MV-4-11 (cell line): ENCODE results near the gene TSHZ2.

Experiments used
- DNase-seq: peaks from one replicate; lab custom pipeline; 2025; lab: John Stamatoyannopoulos, UW

Gene TSHZ2

DNA sequence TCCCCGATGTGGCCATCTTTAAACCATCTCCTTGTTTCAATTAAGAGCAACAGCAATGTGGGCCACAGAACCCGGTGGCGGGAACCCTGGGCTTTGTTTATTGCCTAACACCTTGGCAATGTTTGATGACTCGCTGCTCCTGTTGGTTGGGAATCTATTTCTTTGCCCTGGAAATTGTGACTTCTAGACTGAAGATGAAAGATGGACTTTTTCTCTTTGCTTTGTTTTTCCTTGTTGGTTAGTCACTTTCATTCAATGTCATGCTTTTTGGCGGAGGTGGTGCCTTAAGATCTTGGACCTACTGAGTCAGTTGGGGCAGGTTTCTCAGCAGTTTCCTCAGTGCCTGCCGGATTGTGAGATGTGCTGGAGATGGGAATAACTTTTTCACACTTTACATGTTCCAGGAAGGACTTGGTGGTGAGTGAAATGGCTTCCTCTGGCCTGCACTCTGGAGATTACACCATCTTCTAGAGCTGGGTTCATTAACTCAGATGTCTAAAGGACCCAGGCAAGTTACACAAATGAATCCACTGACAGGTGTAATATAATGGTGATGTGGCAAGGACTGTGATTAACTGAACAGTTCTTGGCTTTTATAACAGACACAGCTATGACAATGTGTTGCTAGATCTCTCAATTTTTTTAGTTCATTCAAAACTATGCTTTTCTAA, 56.3 kb downstream of the TSHZ2 start:
- no peak for DNase-seq

DNA sequence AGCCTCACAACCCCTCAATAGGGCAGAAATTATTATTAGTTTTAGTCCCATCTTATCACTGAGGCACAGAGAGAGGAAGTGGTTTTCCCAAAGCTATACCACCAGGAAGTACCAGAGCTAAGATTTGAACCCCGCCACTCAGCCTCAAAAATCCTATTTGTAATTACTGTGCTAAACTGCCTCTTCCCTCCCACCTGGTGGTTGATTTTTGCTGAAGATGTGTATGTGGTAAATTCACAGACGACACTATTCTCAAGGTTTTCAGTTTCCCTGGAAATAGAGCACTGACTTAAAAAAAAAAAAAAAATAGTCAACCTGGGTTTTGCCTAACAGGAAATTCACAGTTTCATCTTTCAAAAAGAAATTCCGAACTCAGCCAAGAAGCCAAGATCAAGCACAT, 57.9 kb downstream of the TSHZ2 start:
- no peak for DNase-seq

DNA sequence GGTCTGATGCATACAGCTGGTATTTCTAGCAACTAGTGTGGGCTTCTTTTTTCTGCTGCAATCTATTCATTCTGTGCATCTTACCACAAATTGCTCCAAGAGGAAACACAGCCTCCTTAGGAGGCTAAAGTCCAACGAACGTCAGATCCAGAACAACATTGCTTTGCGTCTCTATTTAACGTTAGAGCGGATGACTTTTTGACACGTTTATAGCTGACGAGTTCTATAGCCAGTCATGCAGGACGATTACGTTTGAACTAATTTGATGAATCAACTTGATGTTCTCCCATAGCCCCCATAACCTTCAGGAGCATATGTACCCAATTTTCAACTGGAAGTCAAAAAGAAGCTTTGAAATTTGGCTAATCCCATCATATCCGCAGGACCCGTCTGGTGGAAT, 59.9 kb downstream of the TSHZ2 start:
- no peak for DNase-seq

DNA sequence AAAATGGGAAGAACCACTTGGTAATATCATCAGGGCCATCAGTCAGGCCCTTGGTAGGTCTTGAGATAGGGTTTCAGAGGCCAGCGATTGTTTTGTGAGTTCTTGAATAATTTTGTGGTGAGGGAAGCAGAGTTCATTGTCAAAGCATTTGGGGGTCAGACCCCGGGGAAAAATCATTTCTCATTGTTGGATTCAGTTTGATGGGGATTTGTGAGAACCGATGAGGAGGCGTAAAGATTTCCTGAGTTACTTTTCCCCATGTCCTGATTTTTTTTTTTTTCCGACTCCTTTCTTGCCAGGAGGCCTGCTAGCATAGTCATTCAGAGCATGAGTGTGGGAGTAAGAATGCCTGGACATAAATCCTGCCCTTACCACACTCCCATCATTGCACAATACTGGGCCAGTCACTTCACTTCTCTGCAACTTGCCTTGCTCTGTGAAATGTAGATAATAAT, 60.3 kb downstream of the TSHZ2 start:
- no peak for DNase-seq

DNA sequence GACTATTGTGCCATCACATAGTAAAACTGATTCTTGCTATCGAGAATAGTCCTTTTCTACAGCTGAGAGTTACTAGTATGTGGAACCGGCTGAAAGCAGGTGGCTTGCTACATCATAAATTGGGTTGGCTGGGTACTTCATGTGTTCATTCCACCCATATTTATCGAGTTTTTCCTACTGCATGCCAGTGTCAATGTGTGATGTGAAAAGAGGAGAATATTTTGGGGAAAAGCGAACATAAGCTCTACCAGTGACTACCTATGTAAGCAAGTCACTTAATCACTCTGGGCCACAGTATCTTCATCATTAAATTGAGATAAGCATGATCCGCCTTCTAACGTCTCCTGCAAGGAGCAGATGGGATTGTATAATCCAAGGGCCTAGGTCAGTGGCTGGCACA, 61.0 kb downstream of the TSHZ2 start:
- DNase-seq: no peak

DNA sequence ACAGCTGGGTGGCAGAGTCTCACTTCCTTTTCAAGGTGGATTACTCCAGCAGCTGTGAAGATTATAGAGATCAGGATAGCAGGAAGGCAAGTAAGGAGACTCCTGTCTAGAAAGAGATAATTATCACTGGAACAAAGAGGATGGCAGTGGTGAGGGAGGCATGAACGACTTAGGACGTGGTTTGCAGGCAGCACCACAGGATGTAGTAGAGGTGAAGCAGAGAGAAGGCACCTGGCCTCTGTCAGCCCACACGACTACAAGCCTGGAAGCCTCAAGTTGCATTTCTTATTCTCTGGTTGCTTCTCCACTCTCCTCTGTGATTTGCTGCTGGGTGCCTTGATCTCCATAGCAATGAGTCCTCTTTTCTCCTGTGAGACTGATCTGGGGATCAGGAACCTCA, 62.7 kb downstream of the TSHZ2 start:
- DNase-seq: no peak

DNA sequence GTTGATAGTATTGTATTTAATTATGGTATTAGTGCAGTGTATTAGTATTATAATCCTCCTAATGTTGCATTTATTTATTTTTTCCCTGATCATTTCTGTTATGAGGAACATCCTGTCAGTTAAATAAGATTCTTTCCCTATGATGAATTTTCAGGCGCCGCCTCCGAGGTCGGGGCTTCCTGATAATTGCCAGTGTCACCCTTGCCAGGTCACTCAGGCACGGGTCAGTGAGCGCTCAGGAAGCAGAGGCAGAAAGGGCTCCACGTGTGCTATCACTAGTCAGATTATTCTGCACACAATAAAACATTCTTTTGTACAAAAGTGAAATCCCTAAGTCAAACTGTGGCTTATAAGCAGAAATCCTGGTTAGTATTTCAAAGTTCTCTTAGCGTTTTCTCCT, 64.8 kb downstream of the TSHZ2 start:
- DNase-seq: no peak

DNA sequence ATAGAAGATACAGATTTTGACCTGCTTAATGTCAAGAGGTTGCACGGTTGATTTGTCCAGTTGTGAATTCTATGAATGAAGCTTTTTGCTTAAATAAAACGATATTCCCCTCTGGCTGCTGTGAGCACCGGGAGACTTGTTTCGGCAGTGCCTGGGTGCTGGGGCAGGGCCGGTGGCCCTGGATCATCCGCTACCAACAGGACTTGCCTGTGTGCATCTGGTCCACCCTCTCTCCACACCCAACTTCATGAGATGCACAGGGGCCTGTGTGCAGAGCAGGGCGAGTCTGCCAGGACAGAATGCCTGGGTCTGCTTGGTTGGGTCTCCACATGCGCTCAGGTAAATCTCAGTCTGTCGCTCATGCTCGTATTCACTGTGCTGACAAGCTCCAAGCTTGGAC, 65.5 kb downstream of the TSHZ2 start:
- DNase-seq: no peak

DNA sequence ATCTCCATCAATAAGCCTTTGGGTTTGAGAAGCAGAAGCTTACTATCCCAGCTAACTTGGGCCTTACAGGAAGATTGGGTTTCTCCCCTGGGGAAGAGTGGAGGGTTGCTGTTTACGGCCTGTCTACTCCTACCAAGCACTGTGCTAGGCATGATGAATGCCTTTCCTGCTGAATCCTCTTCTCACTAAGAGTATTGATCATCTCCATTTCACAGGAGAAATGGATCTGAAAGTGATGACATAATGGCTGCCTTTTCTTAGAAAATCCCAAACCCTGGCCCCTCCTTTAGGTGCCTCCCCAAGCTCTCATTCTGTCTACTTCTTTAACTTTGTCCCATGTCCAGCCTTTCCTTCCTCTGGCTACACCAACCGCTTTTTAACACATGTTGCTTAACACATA, 66.1 kb downstream of the TSHZ2 start:
- DNase-seq: no peak

DNA sequence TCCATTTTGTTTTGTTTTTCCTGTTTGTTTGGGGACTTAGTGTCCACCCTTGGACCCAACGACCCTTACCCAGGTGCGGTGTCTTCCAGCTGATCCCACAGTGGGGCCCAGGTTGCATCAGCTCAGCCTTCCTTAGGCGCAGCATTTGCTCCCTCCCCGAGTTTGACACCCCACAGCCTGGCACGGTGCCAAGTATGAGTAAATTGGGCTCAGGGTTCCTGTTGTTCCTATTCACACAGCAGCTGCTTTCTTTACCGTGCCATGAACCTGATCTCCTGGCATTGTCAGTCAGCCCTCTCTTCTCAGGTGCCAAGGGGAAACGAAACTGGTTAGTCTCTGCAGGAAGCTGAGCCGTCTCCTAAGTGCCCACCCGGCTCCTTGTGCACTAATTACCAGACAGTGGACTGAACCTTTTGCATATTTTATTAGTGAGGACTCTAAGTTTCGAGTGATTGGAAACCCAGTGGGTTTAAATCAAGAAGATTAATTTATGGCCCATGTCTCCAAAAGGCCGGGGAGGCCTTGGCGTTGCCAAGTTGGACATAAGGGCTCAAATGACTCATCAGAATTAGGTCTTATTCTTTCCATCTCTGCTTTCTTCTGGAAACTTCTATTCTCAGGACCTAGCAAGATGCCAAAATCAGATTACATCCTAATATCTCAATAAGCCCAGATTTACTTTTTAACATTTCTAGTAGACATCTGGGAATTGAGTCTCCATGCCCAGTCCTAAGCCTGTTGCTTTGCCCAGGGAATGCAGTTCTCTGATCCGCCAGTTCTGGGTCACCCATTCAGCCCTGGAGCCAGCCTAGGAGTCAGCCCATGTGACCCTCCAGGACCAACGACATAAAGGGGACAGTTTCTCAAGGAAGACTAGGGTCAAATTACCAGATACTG, 68.8 kb downstream of the TSHZ2 start:
- no peak for DNase-seq

DNA sequence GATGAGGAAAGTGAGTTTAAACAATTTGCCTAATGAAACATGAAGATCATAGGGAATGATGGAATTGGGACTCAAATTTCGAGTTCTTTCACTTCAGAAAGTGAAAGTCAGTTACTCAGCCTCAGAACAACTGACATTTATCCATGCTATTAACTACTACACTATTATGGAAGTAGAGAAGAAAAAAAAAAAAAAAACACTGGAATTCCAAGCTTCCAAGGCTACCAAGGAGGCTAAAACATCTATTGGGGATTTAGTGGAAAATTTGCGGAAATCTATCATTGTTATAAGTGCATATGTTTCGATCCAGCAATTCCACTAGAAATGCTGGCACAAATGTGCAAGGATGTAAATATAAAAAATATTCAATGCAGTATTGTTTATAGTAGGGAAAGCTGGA, 70.4 kb downstream of the TSHZ2 start:
- DNase-seq: no peak

DNA sequence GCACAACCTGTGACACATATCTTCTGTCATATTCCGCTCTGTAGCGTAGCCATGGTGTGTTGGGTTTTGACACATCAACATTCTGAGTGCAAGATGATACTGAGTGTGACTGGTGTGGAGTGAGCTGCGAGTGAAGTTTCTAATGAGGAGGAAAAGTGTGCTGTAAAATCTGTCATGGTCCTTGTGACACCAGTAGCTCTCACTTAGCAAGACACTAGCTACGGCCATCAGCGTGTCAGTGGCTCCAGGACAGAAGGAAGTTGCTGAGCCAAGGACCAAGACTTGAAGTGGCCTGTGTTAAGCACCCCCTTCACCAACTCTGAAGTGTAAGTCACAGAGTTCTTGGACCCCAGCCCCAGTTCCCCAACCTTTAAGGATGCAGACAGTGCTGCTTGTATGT, 72.1 kb downstream of the TSHZ2 start:
- DNase-seq: no peak

DNA sequence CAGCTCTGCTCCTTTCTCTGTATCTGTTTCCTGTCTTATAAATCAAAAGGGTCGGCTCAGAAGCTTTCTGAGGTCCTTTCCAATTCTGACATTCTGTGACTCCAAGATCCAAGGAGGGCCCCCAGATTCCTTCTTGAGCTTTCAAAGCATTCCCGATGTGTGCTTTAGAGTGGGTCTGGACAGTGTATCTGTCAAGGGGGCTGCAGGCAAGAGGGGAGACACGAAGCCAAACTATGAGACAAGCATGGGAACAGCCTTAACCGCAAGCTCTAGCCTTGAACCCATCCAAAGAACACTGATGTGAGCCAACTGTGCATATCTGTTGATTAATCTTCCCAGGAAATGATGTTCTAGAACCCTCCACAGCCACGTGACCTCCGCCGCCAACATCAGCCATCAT, 73.8 kb downstream of the TSHZ2 start:
- no peak for DNase-seq

DNA sequence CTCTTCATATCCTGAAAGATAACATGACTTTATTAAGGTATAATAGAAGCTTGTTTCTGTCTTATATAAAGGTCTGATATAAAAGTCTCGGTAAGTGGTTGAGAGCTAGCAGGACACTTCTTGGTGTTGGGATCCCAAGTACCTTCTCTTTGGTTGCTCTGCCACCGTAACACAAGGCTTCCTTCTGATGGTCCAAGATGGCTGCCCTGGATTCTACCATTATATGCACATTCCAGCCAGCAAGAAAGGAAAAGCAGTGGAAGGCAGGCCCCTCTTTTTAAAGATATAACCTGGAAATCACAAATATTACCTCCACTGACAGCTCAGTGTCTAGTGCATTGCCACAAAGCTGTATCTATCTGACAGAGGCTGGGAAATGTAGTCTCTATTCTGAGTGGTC, 75.0 kb downstream of the TSHZ2 start:
- DNase-seq: no peak

DNA sequence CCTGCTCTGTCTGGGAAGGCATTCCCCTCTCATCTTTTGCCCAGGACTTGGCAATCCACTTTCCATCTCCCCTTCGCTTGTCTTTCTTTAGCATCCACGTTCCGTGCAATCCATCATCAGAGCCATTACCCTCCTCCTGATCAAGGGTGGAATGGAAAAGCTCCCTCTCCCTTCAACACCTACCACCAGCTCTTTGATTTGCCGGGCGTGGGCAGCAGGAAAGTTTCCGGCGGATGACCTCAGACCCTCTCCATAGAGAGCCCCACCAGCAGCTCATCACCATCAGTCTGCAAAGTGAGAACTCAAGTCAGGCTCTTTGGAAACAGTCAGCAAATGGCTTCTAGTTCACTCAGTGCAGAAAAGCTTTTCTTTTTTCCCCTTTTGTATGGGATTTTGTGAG, 76.2 kb downstream of the TSHZ2 start:
- DNase-seq: no peak

DNA sequence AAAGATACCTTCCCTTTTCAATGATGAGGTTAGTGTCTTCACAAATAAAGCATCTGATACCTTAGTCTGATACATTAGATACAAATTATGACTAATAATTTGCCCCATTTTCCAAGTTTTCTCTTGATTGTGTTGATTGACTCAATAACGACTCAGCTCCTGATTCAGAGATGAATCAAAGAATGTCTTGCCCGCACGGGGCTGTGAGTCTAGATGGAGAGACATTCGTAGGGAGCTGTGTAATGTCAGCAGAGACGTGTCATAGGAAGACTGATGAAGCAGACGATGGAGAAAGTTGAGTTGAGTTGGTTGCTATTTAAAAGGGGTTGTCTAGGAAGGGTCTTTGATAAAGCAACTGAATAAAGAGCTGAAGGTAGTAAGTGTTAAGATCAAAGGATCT, 78.2 kb downstream of the TSHZ2 start:
- no peak for DNase-seq

DNA sequence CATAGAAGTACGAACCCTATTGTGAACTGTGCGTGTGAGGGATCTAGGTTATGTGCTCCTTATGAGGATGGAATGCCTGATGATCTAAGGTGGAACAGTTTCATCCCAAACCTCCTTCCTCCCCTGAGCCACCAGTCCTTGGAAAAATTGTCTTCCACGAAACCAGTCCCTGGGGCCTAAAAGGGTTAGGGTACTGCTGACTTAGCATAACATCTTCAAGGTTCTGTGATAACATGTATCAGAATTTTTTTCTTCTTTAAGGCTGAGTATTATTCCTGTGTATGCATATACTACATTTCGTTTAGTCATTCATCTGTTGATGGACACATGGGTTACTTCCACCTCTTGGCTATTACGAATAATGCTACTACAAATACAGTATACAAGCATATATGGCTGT, 80.2 kb downstream of the TSHZ2 start:
- DNase-seq: no peak

DNA sequence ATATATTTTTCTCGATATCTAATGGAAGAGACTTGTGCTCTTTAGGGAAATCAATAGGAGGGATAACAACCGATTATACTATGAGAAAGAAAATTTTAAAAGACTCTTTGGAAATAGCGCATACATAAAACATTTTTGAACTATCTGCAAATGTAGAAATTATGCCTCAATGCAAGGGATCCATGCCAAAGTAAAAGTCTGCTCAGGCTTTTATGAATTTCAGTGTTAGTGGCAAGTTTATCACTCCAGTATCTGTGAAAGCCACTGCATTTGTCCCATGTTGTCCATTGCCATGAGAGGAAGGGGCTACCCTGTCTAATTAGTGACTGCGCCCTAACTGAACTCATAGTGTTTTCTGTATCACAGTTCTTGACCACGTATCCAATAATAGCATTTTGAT, 81.4 kb downstream of the TSHZ2 start:
- DNase-seq: no peak

DNA sequence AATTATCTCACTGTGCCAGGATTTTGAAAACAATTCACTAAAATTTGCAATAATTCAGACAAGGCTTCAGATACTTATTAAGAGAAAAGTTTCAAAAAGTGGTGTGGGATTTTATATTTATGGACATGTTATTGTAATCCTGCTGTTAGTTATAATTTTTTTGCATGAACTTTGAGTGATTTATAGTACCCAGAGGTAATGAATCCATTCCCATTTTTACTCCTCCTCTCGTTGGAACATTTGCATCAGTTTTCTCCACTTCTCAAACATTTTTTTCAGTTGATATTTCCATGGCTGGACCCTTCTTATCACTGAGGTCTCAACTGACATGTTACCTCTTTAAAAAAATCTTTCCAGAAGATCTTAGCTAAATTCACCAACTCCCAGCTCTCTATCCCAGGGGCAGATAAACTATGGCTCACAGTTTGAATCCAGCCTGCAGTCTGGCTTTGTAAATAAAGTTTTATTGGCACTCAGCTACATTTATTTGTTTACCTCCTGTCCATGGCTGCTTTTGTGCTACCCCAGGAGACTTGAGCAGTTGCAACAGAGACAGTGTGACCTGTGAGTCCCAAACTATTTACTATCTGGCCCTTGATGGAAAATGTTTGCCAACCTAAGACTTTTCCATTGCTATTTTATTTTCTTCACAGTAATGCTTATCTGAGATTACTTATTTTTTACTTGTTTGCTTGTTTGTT, 83.4 kb downstream of the TSHZ2 start:
- no peak for DNase-seq

DNA sequence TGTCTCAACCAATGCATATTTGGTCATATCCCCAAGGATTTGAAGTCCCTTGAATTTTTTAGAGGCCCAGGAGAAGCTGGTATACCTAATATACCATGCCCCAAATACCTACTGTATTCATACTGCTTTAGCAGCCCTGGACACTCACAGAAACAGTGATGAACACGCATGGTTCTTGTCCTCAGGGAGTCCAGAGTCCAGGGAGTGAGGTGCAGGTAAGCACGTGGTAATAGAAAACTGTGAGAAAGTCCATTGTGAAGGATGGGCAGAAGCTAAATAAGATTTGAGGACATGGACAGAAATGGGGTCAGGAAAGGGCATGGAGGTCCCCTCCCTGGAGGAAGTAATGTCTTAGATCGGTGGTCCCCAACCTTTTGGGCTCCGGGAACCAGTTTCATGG, 85.4 kb downstream of the TSHZ2 start:
- no peak for DNase-seq

DNA sequence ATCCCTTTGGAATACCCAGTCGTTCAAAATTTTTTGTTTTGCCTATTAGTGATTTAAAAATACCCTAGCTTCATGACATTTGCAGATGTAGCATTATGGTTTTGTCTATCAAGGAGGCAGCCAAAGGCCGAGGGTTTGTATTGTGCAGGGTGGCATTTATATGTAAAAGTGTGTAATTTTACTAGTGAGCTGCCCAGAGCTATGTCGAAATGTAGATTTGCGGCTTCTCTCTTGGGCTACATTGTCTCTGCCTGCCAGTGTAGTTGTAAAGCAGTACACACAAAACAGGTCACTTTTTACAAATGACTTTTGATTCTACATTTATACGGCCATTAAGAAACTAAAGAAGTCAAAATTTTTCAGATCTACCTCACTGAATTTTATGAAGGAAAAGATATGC, 87.7 kb downstream of the TSHZ2 start:
- no peak for DNase-seq

DNA sequence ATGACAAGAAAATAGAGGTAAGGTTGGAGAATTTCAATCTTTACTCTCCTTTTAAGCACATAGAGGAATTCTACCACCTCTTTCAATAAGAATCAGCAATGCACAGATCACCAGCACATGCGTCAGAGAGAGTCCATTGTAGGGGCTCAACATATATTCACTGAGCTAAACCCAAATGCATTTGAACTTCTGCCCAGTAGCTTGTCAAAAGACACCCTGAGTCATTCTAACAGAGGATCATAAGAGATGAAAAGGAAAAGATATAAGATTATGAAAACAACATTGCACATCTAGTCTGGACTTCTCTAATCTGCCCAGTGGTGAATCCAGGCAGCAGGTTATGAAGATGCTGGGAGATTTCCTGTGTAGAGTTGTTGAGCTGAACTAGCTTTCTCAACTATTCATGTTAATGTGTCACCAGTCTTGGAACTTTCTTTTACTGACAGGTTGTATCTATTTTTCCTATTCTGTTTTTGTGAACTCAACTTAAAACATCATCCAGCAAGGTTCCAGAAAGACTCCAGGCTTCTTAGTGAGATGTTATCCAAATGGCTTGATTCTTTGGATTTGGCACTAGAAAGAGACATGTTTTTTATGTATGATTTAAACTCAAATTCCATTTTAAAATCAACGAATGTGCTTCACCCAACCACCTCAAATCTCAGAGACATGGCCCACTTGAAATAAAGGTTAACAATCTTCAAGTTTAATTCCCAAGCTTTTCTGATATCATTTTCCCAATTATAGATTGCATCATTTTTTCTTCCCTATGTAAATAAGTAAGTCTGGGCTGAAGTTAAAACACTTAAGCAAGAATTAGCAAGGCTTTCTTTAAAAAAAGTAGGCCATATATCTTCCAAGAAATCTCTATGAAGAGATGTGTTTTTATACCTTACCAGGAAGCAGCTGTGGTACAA, 89.3 kb downstream of the TSHZ2 start:
- no peak for DNase-seq
